Measurements from ENCODE around the gene DUSP19.
"Not testable (repeated sequence)": the region's sequence is repeated elsewhere in the genome, so short reads cannot be mapped to it uniquely, and the experiment has no call there.

The DUSP19 gene

DNA sequence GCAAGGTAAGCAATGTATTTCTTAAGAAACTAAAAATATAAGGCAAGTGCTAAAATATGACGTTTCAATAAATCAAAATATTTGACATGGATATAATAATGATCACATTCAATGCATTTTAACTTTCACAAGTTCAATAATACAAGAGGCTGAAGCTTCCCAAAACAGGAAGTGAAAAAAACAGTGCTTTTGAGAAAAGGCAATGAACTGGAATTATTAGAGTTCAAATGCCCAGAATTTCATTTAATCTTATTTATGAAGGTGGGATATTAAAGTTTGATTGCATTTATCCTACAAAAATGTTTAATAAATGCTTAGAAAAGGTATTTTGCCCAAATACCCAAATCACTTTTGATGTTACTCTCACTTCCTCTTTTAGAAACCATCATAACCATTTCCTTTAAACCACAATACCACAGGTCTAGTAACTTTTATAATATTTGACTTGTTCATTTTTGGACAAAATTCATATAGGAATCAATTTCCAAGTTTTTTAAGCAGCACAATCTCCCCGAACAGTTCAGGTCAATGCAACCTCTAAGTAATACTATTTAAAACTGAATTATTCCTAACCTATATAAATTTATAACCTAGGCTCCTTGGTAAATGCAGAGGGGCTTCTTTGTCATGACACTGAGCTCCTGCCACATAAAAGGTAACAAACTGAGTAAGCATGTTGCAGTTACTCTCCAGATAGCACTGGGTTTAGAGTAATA, 42.4 kb upstream of the DUSP19 start:
- ChIA-PET POLR2A (interaction anchor here (1.2 kb wide), 1 partner anchor 88 kb away, joined by 4 read pairs; the partner anchor contains the start of gene NUP35), CTCF (interaction anchor here (0.6 kb wide), 1 partner anchor 165 kb away, joined by 3 read pairs; no protein-coding TSS in a partner anchor)
- no peak for DNase-seq (ENCODE audit: extremely low spot score)
- TF ChIP-seq FOXK2 (IDR thresholded peaks at IDR 0.05) (no peak), L3MBTL2 (conservative IDR thresholded peaks at IDR 0.05) (no peak), SP1 (IDR thresholded peaks at IDR 0.05) (no peak), ZNF384 (IDR thresholded peaks at IDR 0.05) (no peak), LEF1 (IDR thresholded peaks at IDR 0.05; ENCODE audit: borderline replicate concordance) (no peak), ELF4 (IDR thresholded peaks at IDR 0.05) (no peak), FOXM1 (IDR thresholded peaks at IDR 0.05; ENCODE audit: borderline replicate concordance) (no peak), FOXA1 (IDR thresholded peaks at IDR 0.05) (no peak), BHLHE40 (IDR thresholded peaks at IDR 0.05; ENCODE audit: borderline replicate concordance) (no peak), CTBP1 (IDR thresholded peaks at IDR 0.05; ENCODE audit: borderline replicate concordance) (no peak), ARNT (IDR thresholded peaks at IDR 0.05) (no peak), SUZ12 (IDR thresholded peaks at IDR 0.05) (no peak), NFRKB (IDR thresholded peaks at IDR 0.05) (no peak)
- TF ChIP-seq, protein P1, sequence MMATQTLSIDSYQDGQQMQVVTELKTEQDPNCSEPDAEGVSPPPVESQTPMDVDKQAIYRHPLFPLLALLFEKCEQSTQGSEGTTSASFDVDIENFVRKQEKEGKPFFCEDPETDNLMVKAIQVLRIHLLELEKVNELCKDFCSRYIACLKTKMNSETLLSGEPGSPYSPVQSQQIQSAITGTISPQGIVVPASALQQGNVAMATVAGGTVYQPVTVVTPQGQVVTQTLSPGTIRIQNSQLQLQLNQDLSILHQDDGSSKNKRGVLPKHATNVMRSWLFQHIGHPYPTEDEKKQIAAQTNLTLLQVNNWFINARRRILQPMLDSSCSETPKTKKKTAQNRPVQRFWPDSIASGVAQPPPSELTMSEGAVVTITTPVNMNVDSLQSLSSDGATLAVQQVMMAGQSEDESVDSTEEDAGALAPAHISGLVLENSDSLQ (IDR thresholded peaks at IDR 0.05) = no peak

DNA sequence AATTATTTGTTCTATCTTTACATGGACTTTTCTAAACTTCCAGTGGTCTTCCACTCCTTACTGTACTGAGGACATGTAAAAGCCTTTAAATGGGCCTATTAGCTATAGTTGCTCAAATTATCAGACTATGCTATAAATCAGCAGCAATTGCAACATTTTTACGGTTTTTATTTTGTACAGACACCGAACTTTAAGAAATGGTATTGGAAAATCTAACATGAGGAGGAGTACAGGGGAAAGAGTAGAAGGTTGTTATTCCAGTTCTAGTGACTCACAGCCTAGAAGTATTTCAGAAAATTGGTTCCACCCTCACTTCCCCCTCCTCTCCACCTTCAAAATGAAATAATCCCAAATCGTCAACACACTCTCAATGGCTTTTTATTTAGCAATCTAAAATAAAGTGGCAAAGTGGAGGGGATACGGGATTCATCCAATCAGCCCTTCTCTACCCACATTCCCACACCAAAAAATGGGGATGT, 41.4 kb upstream of the DUSP19 start:
- CTCF ChIA-PET = no interaction called here
- POLR2A ChIA-PET = interaction anchor here (0.6 to 1.6 kb wide), 4 partner anchors 22 to 87 kb away, joined by 4 to 5 read pairs (median 4); partner anchors contain the start of genes DUSP19 and NUP35
- DNase-seq (ENCODE audit: extremely low spot score) = no peak
- TF ChIP-seq TARDBP (IDR thresholded peaks at IDR 0.05) = no peak
- TF ChIP-seq, protein P1 (IDR thresholded peaks at IDR 0.05) = peak; percentile 44

DNA sequence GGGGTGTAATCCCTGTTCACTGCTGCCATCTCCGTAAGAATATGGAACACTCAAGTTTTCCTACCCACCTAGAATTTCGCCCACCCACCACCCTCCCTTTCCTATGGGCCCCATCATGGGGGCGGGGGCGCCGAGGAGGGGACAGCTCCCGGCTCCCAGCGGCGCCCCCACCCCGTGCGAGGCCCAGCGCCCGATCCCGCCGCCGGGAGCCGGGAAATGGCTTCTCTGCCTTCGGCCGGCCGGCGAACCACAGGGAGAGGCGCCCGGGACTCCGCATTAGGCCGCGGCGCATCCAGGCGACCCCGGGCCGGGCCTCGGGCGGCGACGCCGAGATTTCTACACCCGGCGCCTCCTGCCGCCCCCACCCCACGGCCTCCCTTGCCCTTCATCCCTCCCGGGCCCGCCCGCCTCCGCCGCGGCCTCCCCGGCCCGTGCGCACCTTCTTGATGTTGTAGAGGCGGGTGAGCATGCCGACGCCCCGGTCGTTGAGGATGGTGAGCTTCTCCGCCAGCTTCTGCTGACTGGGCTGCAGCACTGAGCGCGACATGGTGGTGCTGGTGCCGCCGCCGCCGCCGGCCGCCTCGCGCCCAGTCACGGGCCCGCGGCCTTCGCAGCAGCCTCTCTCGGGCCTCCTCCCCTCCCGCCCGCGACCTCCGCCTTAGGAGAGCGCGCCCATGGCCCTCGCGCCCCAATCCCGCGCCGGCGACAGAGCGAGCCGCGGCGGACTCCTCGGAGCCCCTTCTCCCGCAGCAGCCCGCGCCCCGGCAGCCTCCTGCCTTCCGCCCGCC, 40.8 kb upstream of the DUSP19 start:
- peak; percentile 39 for DNase-seq (ENCODE audit: extremely low spot score)
- POLR2A ChIA-PET = interaction anchor here (0.6 to 1.6 kb wide), 3 partner anchors 23 to 41 kb away, joined by 4 to 5 read pairs (median 5); partner anchors contain the start of gene DUSP19
- TF ChIP-seq HDGF (IDR thresholded peaks at IDR 0.05; ENCODE audit: borderline replicate concordance) (no peak), L3MBTL2 (conservative IDR thresholded peaks at IDR 0.05) (no peak), ARNT (IDR thresholded peaks at IDR 0.05) (no peak), SUZ12 (IDR thresholded peaks at IDR 0.05) (no peak), NFRKB (IDR thresholded peaks at IDR 0.05) (no peak), FOXM1 (IDR thresholded peaks at IDR 0.05; ENCODE audit: borderline replicate concordance) (no peak), SP1 (IDR thresholded peaks at IDR 0.05) (no peak), CTBP1 (IDR thresholded peaks at IDR 0.05; ENCODE audit: borderline replicate concordance) (no peak)

DNA sequence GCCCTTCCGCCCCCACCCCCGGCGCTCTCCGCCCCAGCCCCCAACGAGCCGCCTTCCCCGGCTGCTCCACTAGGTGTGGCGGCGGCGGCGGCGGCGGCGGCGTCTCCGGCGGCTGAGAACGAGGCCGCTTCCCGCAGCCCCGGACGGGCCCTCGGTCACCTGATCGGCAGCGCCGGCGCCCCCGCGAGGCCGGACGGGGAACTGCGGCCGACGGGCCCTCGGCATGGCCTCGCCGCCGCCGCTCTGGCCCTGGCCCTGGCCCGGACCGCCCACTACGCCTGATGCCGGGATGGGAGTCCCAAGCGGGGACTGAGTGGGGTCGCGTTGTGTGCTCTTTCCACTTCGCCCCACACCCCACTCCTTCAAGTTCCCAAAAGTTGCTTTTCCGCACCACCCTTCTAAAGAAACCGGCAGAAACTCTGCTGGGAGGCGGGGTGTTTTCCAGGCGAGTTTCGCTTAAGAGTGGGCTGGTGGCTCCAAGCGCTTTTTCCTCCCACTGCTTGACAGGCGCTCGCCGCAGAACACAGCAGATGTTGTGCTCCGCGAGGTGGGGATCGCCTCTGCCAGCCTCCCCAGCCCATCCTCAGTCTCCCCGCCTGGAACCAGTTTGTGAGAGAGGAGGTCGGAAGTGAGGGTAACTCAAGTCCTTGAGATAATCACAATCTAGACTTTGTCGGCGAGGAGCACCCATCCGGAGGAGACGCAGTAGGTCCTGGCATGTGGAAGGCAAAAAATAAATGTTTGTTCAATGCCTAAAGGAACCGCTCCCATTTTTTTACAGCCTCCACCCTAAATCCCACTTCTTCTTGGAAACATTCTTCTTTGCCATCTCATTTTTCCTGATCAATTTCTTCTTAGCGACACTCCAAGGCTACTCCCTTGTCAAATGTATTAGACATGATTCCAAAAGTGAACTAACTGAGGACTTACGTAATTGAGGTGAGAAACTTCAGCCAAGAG, 39.9 kb upstream of the DUSP19 start, which contains the start of gene NCKAP1:
Gene NCKAP1, minus strand, starts transcription at position 117 of the 960 bp plus-strand sequence. CDS start 358 bp downstream, outside the sequence.
- TF ChIP-seq L3MBTL2 (conservative IDR thresholded peaks at IDR 0.05) (peak; percentile 30; the same call in 1 of the 2 replicates), HDGF (IDR thresholded peaks at IDR 0.05; ENCODE audit: borderline replicate concordance) (no peak)
- ChIA-PET CTCF (no interaction called here), POLR2A (interaction anchor here (1.6 kb wide), 1 partner anchor 38 kb away, joined by 5 read pairs; no protein-coding TSS in a partner anchor)
- peak; percentile 89 for DNase-seq (ENCODE audit: extremely low spot score)

More for the DNA sequence above, 40.8 kb upstream of the DUSP19 start:
- CTCF ChIA-PET = no interaction called here

DNA sequence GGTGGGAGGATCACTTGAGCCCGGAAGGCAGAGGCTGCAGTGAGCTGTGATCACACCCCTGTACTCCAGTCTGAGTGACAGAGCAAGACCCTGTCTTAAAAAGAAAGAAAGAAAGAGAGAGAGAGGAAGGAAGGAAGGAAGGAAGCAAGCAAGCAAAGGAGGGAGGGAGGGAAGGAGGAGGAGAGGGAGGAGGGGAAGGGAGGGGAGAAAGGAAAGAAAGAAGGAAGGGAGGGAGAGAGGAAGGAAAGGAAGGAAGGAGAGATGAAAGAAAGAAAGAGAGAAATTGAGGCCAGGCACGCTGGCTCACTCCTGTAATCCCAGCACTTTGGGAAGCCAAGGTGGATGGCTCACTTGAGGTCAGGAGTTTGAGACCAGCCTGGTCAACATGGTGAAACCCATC, 37.9 kb upstream of the DUSP19 start:
- POLR2A ChIA-PET = interaction anchor here (1.0 kb wide), 1 partner anchor 38 kb away, joined by 4 read pairs; the partner anchor contains the start of gene DUSP19
- TF ChIP-seq ZNF384 (IDR thresholded peaks at IDR 0.05) = no peak
- no peak for TF ChIP-seq ELF4 (IDR thresholded peaks at IDR 0.05)
- TF ChIP-seq L3MBTL2 (conservative IDR thresholded peaks at IDR 0.05) = no peak
- no peak for TF ChIP-seq LEF1 (IDR thresholded peaks at IDR 0.05; ENCODE audit: borderline replicate concordance)
- TF ChIP-seq, protein P1 (IDR thresholded peaks at IDR 0.05) = no peak
- TF ChIP-seq SUZ12 (IDR thresholded peaks at IDR 0.05) = no peak
- TF ChIP-seq ARNT (IDR thresholded peaks at IDR 0.05) = no peak
- no peak for TF ChIP-seq SP1 (IDR thresholded peaks at IDR 0.05)
- no peak for DNase-seq (ENCODE audit: extremely low spot score)
- CTCF ChIA-PET = no interaction called here

DNA sequence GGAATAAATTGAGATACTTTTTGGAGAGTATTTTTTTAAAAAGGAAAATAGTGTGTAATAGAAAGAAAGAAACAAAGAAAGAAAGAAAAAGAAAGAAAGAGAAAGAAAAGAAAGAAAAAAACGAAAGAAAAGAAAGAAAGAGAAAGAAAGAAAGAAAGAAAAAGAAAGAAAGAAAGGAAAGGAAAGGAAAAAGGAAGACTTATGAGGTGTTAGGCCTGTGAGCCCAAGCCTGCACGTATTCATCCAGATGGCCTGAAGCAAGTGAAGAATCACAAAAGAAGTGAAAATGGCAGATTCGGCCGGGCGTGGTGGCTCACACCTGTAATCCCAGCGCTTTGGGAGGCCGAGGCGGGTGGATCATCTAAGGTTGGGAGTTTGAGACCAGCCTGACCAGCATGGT, 35.0 kb upstream of the DUSP19 start:
- DNase-seq (ENCODE audit: extremely low spot score); POLR2A ChIA-PET; CTCF ChIA-PET: not testable (repeated sequence)

DNA sequence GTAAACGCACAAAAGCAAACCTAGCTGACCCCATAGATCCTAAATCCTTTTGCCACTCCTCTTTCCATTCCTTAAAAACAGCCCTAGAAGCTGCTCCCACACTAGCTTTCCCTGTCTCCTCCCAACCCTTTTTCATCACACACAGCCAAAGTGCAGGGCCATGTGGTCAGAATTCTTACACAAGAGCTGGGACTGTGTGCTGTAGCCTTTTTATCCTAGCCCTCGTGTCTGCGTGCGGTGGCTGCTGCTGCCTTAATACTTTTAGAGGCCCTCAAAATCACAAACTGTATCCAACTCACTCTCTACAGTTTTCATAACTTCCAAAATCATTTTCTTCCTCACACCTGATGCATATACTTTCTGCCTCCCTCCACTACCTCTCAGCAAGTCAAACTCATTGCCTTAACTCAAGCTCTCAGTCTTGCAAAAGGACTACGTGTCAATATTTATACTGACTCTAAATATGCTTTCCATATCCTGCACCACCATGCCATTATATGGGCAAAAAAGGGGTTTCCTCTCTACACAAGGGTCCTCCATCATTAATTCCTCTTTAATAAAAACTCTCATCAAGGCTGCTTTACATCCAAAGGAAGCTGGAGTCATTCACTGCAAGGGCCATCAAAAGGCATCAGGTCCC, 30.9 kb upstream of the DUSP19 start:
- DNase-seq (ENCODE audit: extremely low spot score); CTCF ChIA-PET: not testable (repeated sequence)
- POLR2A ChIA-PET = interaction anchor here (1.0 kb wide), 1 partner anchor 31 kb away, joined by 4 read pairs; the partner anchor contains the start of gene DUSP19

Measured in HEK293T (cell line).